H9 (cell line): ENCODE data around the gene RPL23. TPM values are rescaled to one million over a fixed set of nuclear protein-coding genes. Genes with fewer than 3 reads are reported as not detected.

ENCODE experiments used
- DNase-seq: peaks from one replicate; pipeline ENCODE4 v3.0.0-alpha.2; 2017
- H2AFZ ChIP-seq: one replicate; pipeline ENCODE4 v1.6.1; 2013; ENCODE audit warnings: mild to moderate bottlenecking, low read length, control low read depth, moderate library complexity
- H2AK5ac ChIP-seq: 2 replicates; pipeline ENCODE4 v1.6.1; 2013; ENCODE audit warnings: low read length, control low read depth, mixed read lengths; ENCODE audit not compliant: insufficient read length
- H2BK120ac ChIP-seq: one replicate; pipeline ENCODE4 v1.6.1; 2013; ENCODE audit warnings: low read depth, mild to moderate bottlenecking, low read length, control low read depth, inconsistent platforms; ENCODE audit not compliant: poor library complexity, severe bottlenecking
- H2BK12ac ChIP-seq: 2 replicates; pipeline ENCODE4 v1.6.1; 2013; ENCODE audit warnings: low read length, control low read depth, mixed read lengths, low read depth; ENCODE audit not compliant: insufficient read length
- H2BK15ac ChIP-seq: 2 replicates; pipeline ENCODE4 v1.6.1; 2013; ENCODE audit warnings: low read depth, low read length, control low read depth
- H2BK20ac ChIP-seq: one replicate; pipeline ENCODE4 v1.6.1; 2013; ENCODE audit warnings: low read depth, mild to moderate bottlenecking, low read length, control low read depth, inconsistent platforms; ENCODE audit not compliant: poor library complexity, severe bottlenecking
- H2BK5ac ChIP-seq: 2 replicates; pipeline ENCODE4 v1.6.1; 2013; ENCODE audit warnings: low read length, control low read depth, mixed read lengths; ENCODE audit not compliant: insufficient read length
- H3K14ac ChIP-seq: 2 replicates; pipeline ENCODE4 v1.6.1; 2013; ENCODE audit warnings: low read length, control low read depth; ENCODE audit not compliant: insufficient read depth
- H3K18ac ChIP-seq: 2 replicates; pipeline ENCODE4 v1.6.1; 2013; ENCODE audit warnings: low read depth, mild to moderate bottlenecking, mixed read lengths, low read length, control low read depth; ENCODE audit not compliant: insufficient read length
- H3K23ac ChIP-seq: 2 replicates; pipeline ENCODE4 v1.6.1; 2013; ENCODE audit warnings: low read length, control low read depth, mixed read lengths, low read depth; ENCODE audit not compliant: insufficient read length
- H3K23me2 ChIP-seq: 2 replicates; pipeline ENCODE4 v1.6.1; 2013; ENCODE audit warnings: low read depth, mild to moderate bottlenecking, mixed read lengths, low read length, control low read depth; ENCODE audit not compliant: insufficient read length, poor library complexity, severe bottlenecking
- H3K27ac ChIP-seq: 2 replicates; pipeline ENCODE4 v1.5.1; 2013; ENCODE audit warnings: low read length, control low read depth, mixed read lengths, low read depth; ENCODE audit not compliant: insufficient read length
- H3K27me3 ChIP-seq: 2 replicates; pipeline ENCODE4 v1.6.1; 2013; ENCODE audit warnings: low read length, control low read depth, inconsistent platforms; ENCODE audit not compliant: insufficient read depth
- H3K4ac ChIP-seq: 2 replicates; pipeline ENCODE4 v1.6.1; 2013; ENCODE audit warnings: low read depth, mild to moderate bottlenecking, control low read depth, inconsistent platforms, low read length, moderate library complexity
- H3K4me1 ChIP-seq: 2 replicates; pipeline ENCODE4 v1.6.1; 2013; ENCODE audit warnings: low read length, control low read depth, inconsistent platforms; ENCODE audit not compliant: insufficient read depth
- H3K4me2 ChIP-seq: 2 replicates; pipeline ENCODE4 v1.6.1; 2013; ENCODE audit warnings: low read length, control low read depth, mixed read lengths; ENCODE audit not compliant: insufficient read length, insufficient read depth
- H3K56ac ChIP-seq: 2 replicates; pipeline ENCODE4 v1.6.1; 2013; ENCODE audit warnings: low read depth, mild to moderate bottlenecking, mixed read lengths, low read length, control low read depth; ENCODE audit not compliant: insufficient read length
- H3K79me1 ChIP-seq: 2 replicates; pipeline ENCODE4 v1.6.1; 2013; ENCODE audit warnings: low read depth, mild to moderate bottlenecking, moderate library complexity, low read length, control low read depth, inconsistent platforms; ENCODE audit not compliant: insufficient read depth, poor library complexity, severe bottlenecking
- H3K79me2 ChIP-seq: 2 replicates; pipeline ENCODE4 v1.6.1; 2013; ENCODE audit warnings: low read length, control low read depth, inconsistent platforms; ENCODE audit not compliant: insufficient read depth
- H3K9ac ChIP-seq: 2 replicates; pipeline ENCODE4 v1.6.1; 2013; ENCODE audit warnings: low read length, control low read depth, mixed read lengths; ENCODE audit not compliant: insufficient read length; ENCODE audit errors: extremely low read depth
- H3K9me3 ChIP-seq: one replicate; pipeline ENCODE4 v1.6.1; 2013; ENCODE audit warnings: low read depth, low read length, inconsistent platforms; ENCODE audit not compliant: control insufficient read depth
- H3T11ph ChIP-seq: one replicate; pipeline ENCODE4 v1.6.1; 2013; ENCODE audit warnings: mild to moderate bottlenecking, low read length, control low read depth, inconsistent platforms
- H4K20me1 ChIP-seq: one replicate; pipeline ENCODE4 v1.6.1; 2013; ENCODE audit not compliant: control insufficient read depth, insufficient read length, insufficient read depth
- H4K5ac ChIP-seq: 2 replicates; pipeline ENCODE4 v1.6.1; 2013; ENCODE audit warnings: low read depth, mild to moderate bottlenecking, mixed read lengths, low read length, control low read depth; ENCODE audit not compliant: insufficient read length
- H4K8ac ChIP-seq: replicated peaks from 2 replicates; pipeline ENCODE4 v1.6.1; 2013; ENCODE audit warnings: low read length, control low read depth, mixed read lengths, low read depth; ENCODE audit not compliant: insufficient read length
- H4K91ac ChIP-seq: 2 replicates; pipeline ENCODE4 v1.6.1; 2013; ENCODE audit warnings: low read depth, mild to moderate bottlenecking, moderate library complexity, mixed read lengths, low read length, control low read depth; ENCODE audit not compliant: insufficient read length
- H3K27ac Mint-ChIP-seq, 3 experiments: 2 replicates in 2 of 3; 3 replicates in 1 of 3; pipeline ENCODE4 v1.8.0; 2020 to 2021; ENCODE audit warnings: mixed read lengths in 3 of 3, mild to moderate bottlenecking in 1 of 3, moderate library complexity in 1 of 3
- H3K27me3 Mint-ChIP-seq: 2 replicates; pipeline ENCODE4 v1.8.0; 2021; ENCODE audit warnings: low read depth, mild to moderate bottlenecking, moderate library complexity, mixed read lengths
- H3K36me3 Mint-ChIP-seq, 3 experiments: 2 replicates in 2 of 3; 3 replicates in 1 of 3; pipeline ENCODE4 v1.8.0; 2020 to 2021; ENCODE audit warnings: low read depth in 3 of 3, mixed read lengths in 3 of 3; ENCODE audit not compliant: insufficient read depth in 1 of 3
- H3K4me1 Mint-ChIP-seq, 2 experiments: 2 replicates each; pipeline ENCODE4 v1.8.0; 2020; ENCODE audit warnings: mixed read lengths in 2 of 2
- H3K4me3 Mint-ChIP-seq, 2 experiments: 2 replicates in 1 of 2; 3 replicates in 1 of 2; pipeline ENCODE4 v1.8.0; 2020 to 2021; ENCODE audit warnings: mild to moderate bottlenecking in 2 of 2, mixed read lengths in 2 of 2, moderate library complexity in 1 of 2
- H3K9me3 Mint-ChIP-seq, 2 experiments: 2 replicates in 1 of 2; 3 replicates in 1 of 2; pipeline ENCODE4 v1.8.0; 2020; ENCODE audit warnings: mild to moderate bottlenecking in 2 of 2, mixed read lengths in 2 of 2, moderate library complexity in 1 of 2
- WGBS: extraction: QIAGEN DNeasy Blood & Tissue Kit; methylation state at CpG from one replicate; pipeline ENCODE4 v1.1.7; 2013; ENCODE audit warnings: missing lambda C conversion rate, low lambda C conversion rate, mixed read lengths; ENCODE audit not compliant: insufficient read length; ENCODE audit errors: extremely low coverage; 5-methylcytosine and 5-hydroxymethylcytosine counted together
- total RNA-seq: library from RNA; stranded (reverse); gene quantifications from 2 replicates; pipeline ENCODE4 v1.2.1, GENCODE V29; 2021
- TF ChIP-seq, protein P1 (sequence below): fragments of 200-600 bp; sonication (generic); conservative IDR thresholded peaks from 3 replicates; pipeline ENCODE4 v1.8.0; 2021; ENCODE audit warnings: antibody characterized with exemption, mild to moderate bottlenecking

The RPL23 gene
- total RNA-seq, 1 experiment from 2014 or later: 2,084 TPM

DNA sequence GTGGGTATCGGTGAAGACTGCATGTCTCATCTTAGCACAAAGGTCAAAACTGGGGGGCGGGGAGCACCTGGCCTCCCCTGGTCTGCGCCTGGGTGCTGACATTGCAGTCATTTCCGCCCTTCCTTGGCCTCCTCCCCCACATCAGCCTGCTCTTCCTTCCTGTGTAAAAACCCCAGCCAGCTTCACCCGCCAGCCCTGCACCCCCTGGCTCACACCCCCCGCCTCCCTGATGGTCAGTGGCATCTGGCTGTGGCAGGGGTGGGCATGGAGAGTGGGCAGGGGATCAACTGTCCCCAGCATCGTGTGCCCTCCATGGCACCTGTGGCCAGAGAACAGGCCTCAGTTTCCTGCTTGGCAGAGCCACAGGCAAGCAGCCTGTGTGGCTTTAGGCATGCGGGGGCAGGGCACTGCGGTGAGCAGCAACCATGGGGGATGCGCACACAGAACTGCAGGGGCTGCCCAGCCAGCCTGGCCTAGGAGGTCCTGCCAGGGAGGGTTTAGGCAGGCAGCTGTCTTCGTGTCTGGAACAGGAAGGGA is 45.4 kb upstream of the RPL23 start:
- H3K27ac Mint-ChIP-seq: peak overlapping the region; percentile 43 to 93 (median 57); a peak in 3 of 7 replicates
- Histone ChIP-seq H2AK5ac (no peak overlapping the region), H3K27me3 (no peaks in the 10 kb centered on the region), H2BK20ac (no peak overlapping the region), H2BK5ac (no peak overlapping the region), H3K56ac (no peak overlapping the region), H3K9ac (no peak overlapping the region), H3K27ac (no peak overlapping the region), H2BK12ac (no peak overlapping the region), H4K20me1 (no peaks in the 10 kb centered on the region), H4K91ac (no peak overlapping the region), H3K4me2 (no peak overlapping the region), H2BK120ac (no peak overlapping the region), H4K8ac (no peak overlapping the region), H2AFZ (no peak overlapping the region), H3K18ac (no peak overlapping the region), H3K9me3 (no peaks in the 10 kb centered on the region), H3K79me1 (no peaks in the 10 kb centered on the region), H4K5ac (no peak overlapping the region), H3K4me1 (no peaks in the 10 kb centered on the region), H3K23me2 (no peaks in the 10 kb centered on the region), H3K23ac (no peak overlapping the region), H3T11ph (no peak overlapping the region), H2BK15ac (no peak overlapping the region), H3K4ac (no peak overlapping the region), H3K79me2 (no peaks in the 10 kb centered on the region), H3K14ac (no peak overlapping the region)
- peaks cover 5 to 42% (median 33%) of the 10 kb centered on the region in 3 experiments; a peak in 6 of 7 replicates for H3K36me3 Mint-ChIP-seq
- H3K27me3 Mint-ChIP-seq: no peaks in the 10 kb centered on the region
- H3K9me3 Mint-ChIP-seq: no peaks in the 10 kb centered on the region
- TF ChIP-seq, protein P1, sequence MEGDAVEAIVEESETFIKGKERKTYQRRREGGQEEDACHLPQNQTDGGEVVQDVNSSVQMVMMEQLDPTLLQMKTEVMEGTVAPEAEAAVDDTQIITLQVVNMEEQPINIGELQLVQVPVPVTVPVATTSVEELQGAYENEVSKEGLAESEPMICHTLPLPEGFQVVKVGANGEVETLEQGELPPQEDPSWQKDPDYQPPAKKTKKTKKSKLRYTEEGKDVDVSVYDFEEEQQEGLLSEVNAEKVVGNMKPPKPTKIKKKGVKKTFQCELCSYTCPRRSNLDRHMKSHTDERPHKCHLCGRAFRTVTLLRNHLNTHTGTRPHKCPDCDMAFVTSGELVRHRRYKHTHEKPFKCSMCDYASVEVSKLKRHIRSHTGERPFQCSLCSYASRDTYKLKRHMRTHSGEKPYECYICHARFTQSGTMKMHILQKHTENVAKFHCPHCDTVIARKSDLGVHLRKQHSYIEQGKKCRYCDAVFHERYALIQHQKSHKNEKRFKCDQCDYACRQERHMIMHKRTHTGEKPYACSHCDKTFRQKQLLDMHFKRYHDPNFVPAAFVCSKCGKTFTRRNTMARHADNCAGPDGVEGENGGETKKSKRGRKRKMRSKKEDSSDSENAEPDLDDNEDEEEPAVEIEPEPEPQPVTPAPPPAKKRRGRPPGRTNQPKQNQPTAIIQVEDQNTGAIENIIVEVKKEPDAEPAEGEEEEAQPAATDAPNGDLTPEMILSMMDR: no peak
- WGBS: no CpG with 5 or more reads among the region's 11 CpGs
- H3K4me1 Mint-ChIP-seq: peaks cover 19 to 27% of the 10 kb centered on the region in 2 experiments
- H3K4me3 Mint-ChIP-seq: no peak overlapping the region
- DNase-seq: no peak
